ENCODE data around the gene PTPRN2. TPM values are rescaled to one million over a fixed set of nuclear protein-coding genes. Genes with fewer than 3 reads are reported as not detected.

PTPRN2 gene
- total RNA-seq, 1 experiment from 2014 or later, result 2.1 TPM

- DNase-seq (ENCODE audit: low read depth, low spot score), result no peak
- Histone ChIP-seq H3K9ac (ENCODE audit: low read length) (no peak overlapping the region), H3K4me2 (ENCODE audit: low read length) (no peak overlapping the region), H3K36me3 (ENCODE audit: control insufficient read depth in 1 of 2, insufficient read depth in 2 of 2, low read length in 2 of 2) (no peaks in the 10 kb centered on the region), H3K9me3 (ENCODE audit: control insufficient read depth in 1 of 2, insufficient read depth in 1 of 2, low read depth in 1 of 2, low read length in 2 of 2) (no peaks in the 10 kb centered on the region), H3K4me3 (replicated peaks in 1 of 2; ENCODE audit: low read depth in 1 of 2, low read length in 2 of 2) (no peak overlapping the region), H3K4me1 (ENCODE audit: control insufficient read depth in 1 of 2, insufficient read depth in 2 of 2, low read length in 2 of 2) (no peaks in the 10 kb centered on the region), H4K20me1 (ENCODE audit: insufficient read depth) (no peaks in the 10 kb centered on the region), H3K9me2 (ENCODE audit: insufficient read depth) (no peaks in the 10 kb centered on the region), H3K27me3 (ENCODE audit: insufficient read depth, low read length) (no peaks in the 10 kb centered on the region), H3K79me2 (ENCODE audit: insufficient read depth, low read length) (no peaks in the 10 kb centered on the region), H2AFZ (ENCODE audit: low read depth, low read length, poor library complexity, severe bottlenecking) (no peak overlapping the region), H3K27ac (ENCODE audit: low read depth, low read length) (no peak overlapping the region)
- ChIA-PET CTCF (no interaction called here), POLR2A (no interaction called here), RAD21 (ENCODE audit: low non-redundant PET in 1 of 2, low total read pairs in 2 of 2, uncharacterized antibody in 2 of 2, unreplicated experiment in 2 of 2) (no interaction called here)
- no peak for ATAC-seq
- intact Hi-C loops (cut with micrococcal nuclease), result no loop called here
- BruUV-seq (replicated peaks), result no TSS peak
- TF ChIP-seq MAX (IDR thresholded peaks at IDR 0.05) (no peak), ZFX (IDR thresholded peaks at IDR 0.05) (no peak), CEBPB (IDR thresholded peaks at IDR 0.05; ENCODE audit: low read depth) (no peak), ZBTB33 (IDR thresholded peaks at IDR 0.05; ENCODE audit: extremely low read depth, insufficient replicate concordance, low read length) (no peak), SRF (IDR thresholded peaks at IDR 0.05; ENCODE audit: low read depth) (no peak), ATF3 (IDR thresholded peaks at IDR 0.05) (no peak), ZNF274 (IDR thresholded peaks at IDR 0.05; ENCODE audit: low read depth, low read length) (no peak), RAD21 (IDR thresholded peaks at IDR 0.05; ENCODE audit: low read depth) (no peak), EGR1 (IDR thresholded peaks at IDR 0.05; ENCODE audit: low read depth) (no peak), SIN3A (IDR thresholded peaks at IDR 0.05; ENCODE audit: low read depth) (no peak), FOSL1 (IDR thresholded peaks at IDR 0.05; ENCODE audit: low read depth) (no peak), TCF7L2 (IDR thresholded peaks at IDR 0.05; ENCODE audit: borderline replicate concordance, extremely low read depth, insufficient read depth, insufficient read length) (no peak), POLR2A (IDR thresholded peaks at IDR 0.05; ENCODE audit: borderline replicate concordance, extremely low read depth, insufficient read depth, insufficient read length) (no peak), POLR2AphosphoS5 (IDR thresholded peaks at IDR 0.05; ENCODE audit: low read depth, low read length) (no peak), EZH2 (IDR thresholded peaks at IDR 0.05) (no peak), YY1 (IDR thresholded peaks at IDR 0.05; ENCODE audit: extremely low read depth, insufficient replicate concordance, low read depth, low read length) (no peak), EZH2phosphoT487 (IDR thresholded peaks at IDR 0.05; ENCODE audit: borderline replicate concordance) (no peak), REST (IDR thresholded peaks at IDR 0.05; ENCODE audit: low read depth) (no peak), ELF1 (IDR thresholded peaks at IDR 0.05; ENCODE audit: borderline replicate concordance, low read depth) (no peak)
These were observed 303.5 kb downstream of the PTPRN2 start for GRCh38 chr7:158284121-158284520.
